DMS 273 (cell line): ENCODE data around the gene MAST1.

Experiments
- DNase-seq: peaks from one replicate; lab custom pipeline; 2025; ENCODE audit not compliant: unreplicated experiment; lab: John Stamatoyannopoulos, UW

The MAST1 gene

GRCh38 chr19:12867120-12868099, 29.1 kb downstream of the MAST1 start:
- no peak for DNase-seq

GRCh38 chr19:12868540-12869112, 30.3 kb downstream of the MAST1 start:
- no peak for DNase-seq

- DNase-seq = no peak
Observed at GRCh38 chr19:12871681-12872080, 33.4 kb downstream of the MAST1 start.

GRCh38 chr19:12872255-12872654, 33.9 kb downstream of the MAST1 start:
- no peak for DNase-seq

- peak; percentile 58 for DNase-seq
Observed at GRCh38 chr19:12872941-12873890, 34.9 kb downstream of the MAST1 start.

- no peak for DNase-seq
Observed at GRCh38 chr19:12873891-12874745, 35.8 kb downstream of the MAST1 start.

GRCh38 chr19:12875086-12875485, 36.8 kb downstream of the MAST1 start:
- DNase-seq = no peak

- peak; percentile 70 for DNase-seq
Observed at GRCh38 chr19:12880551-12881171, 42.3 kb downstream of the MAST1 start.

- peak; percentile 99 for DNase-seq
Observed at GRCh38 chr19:12881172-12881808, 43.0 kb downstream of the MAST1 start, which contains the start of gene DNASE2. Gene DNASE2 (minus strand): TSS chr19:12881449. CDS start chr19:12881375, 74 bp downstream.

GRCh38 chr19:12882589-12882988, 44.3 kb downstream of the MAST1 start:
- no peak for DNase-seq

GRCh38 chr19:12884202-12884601, 45.9 kb downstream of the MAST1 start:
- no peak for DNase-seq

GRCh38 chr19:12884627-12884925, 46.3 kb downstream of the MAST1 start:
- DNase-seq = no peak

- peak; percentile 90 for DNase-seq
Observed at GRCh38 chr19:12884926-12885748, 46.8 kb downstream of the MAST1 start.

GRCh38 chr19:12885749-12886650, 47.7 kb downstream of the MAST1 start:
- no peak for DNase-seq

- DNase-seq = no peak
Observed at GRCh38 chr19:12886651-12886968, 48.3 kb downstream of the MAST1 start.

- no peak for DNase-seq
Observed at GRCh38 chr19:12886969-12887747, 48.8 kb downstream of the MAST1 start, which contains the start of gene KLF1. Gene KLF1 (minus strand): TSS chr19:12887201. CDS start chr19:12887140, 61 bp downstream.
